GM21367 (cell line): ENCODE data around the gene AKAP13.
A peak's percentile ranks its signal among the peaks of the same experiment; 100 is the strongest.

Experiments used
- ATAC-seq: cut with Tn5 transposase; IDR thresholded peaks from one replicate; pipeline ENCODE4 v1.9.1; 2021; ENCODE audit not compliant: unreplicated experiment

Gene AKAP13

DNA sequence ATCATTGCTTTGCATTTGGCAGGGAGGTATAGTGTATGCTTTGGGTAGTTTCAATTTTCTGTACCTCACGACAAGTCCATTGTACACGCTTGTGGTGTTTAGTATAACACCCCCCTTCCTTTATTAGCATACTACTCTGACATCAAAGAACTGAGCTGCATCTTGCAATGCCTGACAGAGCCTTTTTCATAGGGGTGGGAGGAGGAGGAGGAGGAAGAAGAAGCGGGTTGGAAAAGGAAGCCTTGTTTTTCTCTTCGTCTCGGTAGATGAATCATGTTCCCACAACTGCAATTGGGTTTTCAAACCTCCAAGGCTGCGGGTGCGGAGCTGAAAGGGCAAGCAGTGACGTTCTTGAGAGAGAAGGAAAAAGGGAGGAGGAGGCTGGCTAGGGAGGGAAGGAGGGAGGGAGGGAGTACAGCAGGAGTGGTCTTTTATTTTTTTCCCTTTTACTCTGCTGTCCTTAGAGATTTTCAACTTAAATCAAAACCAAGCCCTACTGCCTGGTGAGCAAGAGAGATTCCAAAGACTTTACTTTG lies 238.6 kb downstream of the AKAP13 start:
- peak; percentile 52 for ATAC-seq

DNA sequence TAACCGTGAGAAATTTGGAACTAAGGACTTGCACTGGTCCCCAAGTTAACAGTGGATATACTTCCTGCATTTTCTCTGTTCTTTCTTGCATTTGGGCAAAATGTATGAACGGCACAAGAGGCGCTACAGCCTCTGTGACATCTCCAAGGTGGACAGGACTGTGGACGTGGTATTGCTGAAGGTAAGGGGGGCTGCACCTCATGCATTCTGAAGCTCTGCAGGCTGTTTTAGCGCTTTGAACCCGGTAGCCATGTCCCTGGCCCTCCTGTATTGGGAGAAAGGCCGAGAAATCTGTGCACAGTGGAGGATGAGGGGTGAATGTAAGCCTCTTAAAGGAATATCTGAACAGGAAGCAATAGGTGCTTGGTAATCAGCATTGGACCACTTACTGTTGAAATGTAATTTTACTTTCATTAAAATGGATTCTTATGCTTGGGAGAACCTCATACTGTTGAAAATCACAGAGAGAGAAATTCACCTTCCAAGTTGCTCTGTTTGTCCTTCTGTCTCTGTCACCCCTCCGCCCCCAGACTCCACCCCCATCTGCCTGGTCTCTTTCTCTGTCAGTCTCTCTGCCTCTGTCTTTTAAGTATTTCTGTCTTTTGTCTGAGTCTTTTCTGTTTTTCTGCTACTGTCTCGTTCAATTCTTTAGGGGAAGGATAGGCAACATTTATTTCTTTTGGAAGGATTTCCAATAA lies 239.7 kb downstream of the AKAP13 start:
- no peak for ATAC-seq

DNA sequence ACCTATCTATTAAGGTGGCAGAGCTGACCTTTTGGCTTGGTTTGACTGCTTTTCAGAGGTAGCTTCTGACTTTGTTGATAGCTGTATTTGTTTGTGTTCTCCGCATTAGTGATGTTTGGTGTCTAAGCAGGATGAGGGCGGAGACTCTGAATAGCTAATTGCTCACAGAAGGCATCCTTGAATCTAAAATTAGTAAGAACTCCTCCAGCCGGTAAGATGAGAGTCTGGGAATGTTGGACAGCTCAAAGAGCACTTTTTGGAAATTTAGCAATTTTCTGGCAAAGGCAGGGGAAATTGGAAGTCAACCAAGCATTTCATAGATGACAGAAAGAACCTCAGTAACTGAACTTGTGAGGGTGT lies 240.3 kb downstream of the AKAP13 start:
- no peak for ATAC-seq

DNA sequence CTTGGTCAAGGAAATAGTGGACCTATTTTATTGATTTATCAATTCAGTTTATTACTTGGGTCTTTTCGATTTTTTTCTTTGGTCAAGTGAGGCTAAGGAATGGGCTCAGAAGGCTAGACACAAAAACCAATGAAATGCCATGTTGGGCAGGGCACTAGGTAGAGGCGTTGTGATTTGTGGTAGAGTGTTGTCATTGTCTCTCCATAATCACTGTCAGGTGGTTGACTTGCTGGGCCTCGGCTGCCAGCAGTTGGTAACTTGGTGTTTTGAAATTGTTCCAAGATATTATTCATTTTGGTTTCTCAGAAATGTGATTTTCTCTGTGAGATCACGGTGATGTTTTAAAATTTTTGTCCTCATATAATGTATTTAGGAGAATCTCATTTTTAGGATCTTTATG lies 240.7 kb downstream of the AKAP13 start:
- no peak for ATAC-seq

DNA sequence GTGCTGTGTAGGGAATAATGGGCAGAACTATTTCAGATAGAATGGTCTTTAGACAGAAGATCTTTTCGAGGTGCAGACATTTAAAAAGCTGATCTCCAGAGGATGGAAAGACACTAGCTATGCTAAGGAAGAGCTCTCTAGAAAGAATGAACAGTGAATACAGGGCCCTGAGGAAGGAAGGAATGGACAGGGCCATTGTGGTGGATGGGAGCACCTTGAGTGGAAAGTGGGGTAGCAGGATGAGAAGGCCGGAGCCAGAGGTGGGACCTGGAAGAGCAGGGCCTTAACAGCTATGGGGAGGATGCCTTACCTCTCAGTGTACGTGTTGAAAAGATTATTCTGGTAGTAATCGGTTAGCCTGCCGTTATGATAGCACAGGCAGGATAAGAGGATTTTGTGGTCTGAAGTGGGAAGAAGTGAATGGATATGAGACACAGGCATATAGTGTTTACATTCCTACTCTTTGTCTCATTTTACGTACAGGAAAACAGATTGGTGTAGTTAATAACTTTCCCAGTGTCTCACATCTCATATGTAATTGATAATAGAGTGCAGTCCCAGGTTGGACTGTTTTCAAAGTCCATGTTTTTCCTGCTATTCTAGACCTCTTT lies 241.9 kb downstream of the AKAP13 start:
- no peak for ATAC-seq

DNA sequence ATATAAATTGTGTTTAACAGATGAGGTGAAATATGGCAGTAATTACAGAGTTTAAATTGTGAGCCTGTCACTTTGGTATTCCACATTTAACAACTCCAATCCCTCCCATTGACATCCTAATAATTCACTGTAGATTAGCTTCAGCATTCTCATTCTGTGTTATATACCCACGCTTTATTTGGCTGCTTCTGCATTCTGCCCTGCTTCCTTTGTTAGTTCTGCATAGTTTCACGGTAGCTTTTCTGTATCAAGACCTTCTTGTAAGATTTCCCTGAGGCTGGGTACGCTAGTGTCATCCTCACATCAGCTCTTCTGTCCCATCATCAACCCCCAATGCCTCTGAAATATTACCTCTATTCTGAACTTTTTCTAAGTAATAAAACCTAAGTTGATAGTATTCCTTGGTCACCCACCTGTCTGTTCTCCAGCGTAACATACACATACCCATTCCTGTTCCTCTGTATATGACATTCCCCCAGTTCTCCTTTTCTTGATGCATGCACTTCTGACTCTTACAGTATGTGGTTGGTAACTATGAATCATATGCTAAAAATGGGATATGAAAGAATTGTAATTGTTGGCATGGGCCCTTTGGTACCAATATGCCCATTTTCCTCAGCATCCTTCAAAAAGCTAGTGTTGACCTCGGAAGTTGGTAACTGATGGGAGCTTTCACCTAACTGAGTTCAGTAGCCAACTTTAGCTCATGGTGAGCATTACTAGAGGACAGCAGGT lies 243.1 kb downstream of the AKAP13 start:
- no peak for ATAC-seq

DNA sequence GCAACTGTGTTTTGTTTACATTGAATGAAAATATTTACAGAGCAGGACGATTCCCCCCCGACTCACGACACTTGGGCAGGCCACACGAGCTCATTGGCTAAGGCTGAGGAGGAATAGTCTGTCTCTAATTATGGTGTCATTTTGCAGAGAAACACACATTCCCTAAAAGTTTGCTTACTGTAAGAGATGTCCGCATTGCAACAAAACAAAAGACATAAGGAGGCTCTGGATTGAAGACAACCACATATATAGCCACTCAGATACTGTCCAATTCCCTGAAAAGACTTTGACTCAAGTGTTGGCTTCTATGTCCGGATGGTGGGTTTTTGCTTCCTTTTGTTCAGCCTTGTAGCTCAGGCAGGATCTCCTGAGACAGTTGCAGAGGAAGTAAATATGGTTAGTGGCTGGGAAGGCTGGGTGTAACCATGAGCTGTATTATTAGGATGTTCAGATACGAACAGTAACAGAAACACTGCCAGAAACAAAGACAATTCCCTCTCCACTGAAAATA lies 243.9 kb downstream of the AKAP13 start:
- ATAC-seq = no peak

DNA sequence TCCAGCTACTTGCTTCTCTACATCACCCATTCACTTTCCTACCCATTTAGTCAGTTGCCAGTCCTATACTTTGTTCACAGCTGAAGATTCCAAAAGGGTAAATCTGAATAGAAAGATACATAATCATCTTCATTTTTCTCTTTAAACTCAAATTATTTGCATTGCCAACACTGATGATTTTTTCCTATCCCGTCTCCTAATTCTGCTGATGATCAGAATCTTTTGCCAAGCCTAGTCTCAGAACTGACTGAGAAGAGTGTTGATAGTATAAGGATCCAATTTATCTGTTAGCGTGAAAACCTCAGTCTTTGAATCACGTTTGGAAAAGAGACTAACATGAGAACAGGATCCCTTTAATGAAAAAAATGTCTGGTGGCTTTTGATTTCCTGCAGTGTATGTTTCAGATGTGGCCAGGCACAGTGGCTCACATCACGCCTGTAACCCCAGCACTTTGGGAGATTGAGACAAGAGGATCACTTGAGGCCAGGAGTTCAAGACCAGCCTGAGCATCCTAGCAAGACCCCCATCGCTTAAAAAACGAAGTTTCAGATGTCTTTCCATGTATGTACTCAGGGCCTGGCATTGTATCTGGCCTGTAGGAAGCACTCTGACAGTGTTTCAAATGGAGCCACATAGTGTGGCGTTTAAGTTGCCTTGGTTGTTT lies 244.9 kb downstream of the AKAP13 start:
- no peak for ATAC-seq

DNA sequence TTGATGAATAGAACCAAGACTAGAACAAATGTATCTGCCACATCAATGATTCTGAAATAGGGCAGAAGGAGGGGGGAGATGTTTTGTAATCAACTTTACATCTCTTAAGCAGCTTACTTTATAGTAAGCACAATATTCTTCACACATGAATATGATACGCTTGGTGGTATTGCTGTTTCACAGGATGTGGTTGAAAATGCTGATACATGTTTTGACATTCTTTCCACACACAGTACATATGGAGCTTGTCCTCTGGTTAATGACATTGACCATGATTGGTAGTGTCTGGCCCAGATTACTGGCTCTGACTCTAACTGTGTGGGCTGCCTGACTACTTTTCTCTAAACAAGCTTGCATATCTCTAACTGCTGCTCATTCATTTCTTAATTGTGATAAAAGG lies 245.5 kb downstream of the AKAP13 start:
- peak; percentile 68 for ATAC-seq

DNA sequence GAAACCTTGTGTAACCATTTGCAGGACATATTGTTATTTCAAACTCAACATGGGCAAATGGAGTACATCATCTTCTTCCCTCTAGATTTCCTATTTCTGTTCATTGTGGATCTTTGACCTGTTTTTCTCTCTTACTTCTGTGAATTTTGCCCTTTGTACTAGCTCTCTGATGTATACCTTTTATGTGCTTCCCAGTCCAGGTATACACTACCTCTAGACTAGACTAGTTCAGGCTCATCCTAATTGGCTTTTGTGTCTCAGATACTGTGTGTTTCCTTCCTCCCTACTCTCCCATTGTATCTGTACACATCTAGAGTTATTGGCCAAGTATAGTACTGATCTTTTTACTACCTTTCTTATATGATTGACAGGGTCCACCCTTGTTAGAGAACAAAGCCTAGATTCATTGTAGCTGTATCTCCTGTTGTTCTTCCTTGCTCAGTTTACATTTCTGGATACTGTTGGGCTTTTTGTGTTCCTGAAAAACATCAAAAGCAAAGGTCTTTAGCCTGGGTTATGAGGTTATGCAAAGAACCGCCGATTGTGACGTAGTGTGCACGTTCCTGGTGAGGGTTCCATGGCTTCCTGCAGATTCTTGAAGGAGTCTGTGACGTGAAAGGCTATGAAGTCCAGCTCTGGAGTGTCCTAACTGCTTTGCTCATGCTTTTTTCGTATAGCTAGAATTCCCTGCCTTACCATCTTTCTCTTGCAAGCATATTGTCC lies 247.0 kb downstream of the AKAP13 start:
- no peak for ATAC-seq

DNA sequence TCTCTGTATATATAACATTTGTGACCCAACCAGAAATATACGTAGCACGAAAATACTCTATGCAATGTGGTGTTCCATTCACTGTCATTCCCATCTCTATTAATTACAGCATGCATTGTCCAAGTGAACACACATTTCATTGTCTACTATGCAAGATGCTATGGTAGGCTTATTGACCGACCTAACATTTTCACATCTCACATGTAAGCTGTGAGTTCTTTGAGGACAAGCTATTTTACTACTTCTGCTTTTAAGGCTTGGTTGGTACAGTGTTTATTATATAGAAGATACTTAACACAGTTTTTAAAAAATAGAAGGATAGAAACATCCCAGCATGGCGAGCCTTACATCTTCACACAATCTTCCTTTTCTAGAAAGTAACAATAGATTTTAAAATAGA lies 249.9 kb downstream of the AKAP13 start:
- ATAC-seq = no peak

DNA sequence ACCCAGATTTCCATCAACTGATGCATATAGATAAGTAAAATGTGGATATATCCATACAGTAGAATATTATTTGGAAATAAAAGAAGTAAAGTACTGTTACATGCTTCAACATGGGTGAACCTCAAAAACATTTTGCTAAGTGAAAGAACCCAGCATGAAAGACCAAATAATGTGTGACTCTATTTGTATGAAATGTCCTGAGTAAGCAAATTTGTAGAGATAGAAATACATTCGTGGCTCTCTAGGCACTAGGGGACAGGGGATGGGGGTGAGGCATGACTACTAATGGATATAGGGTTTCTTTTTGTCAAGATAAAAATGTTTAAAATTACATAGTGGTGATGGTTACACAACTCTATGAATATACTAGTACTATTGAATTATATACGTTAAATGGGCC lies 250.6 kb downstream of the AKAP13 start:
- no peak for ATAC-seq

DNA sequence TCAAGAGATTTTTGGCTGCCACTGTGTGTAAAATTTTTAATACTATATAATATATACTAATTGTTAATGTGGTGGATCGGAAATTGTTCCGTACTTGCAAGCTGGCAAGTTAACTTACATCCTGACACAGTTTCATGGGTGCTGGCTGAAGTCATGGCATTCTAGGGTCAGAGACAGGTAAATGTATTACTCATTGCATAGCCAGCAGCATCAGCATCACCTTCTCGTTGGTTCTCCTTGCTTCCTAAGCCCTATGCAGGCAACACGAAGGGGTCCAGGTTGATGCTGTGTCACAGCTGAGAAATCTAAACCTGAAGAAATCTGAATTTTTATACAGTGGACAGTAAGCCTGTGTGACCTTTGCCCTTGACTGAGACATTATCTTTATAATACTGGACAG lies 251.6 kb downstream of the AKAP13 start:
- ATAC-seq = no peak

DNA sequence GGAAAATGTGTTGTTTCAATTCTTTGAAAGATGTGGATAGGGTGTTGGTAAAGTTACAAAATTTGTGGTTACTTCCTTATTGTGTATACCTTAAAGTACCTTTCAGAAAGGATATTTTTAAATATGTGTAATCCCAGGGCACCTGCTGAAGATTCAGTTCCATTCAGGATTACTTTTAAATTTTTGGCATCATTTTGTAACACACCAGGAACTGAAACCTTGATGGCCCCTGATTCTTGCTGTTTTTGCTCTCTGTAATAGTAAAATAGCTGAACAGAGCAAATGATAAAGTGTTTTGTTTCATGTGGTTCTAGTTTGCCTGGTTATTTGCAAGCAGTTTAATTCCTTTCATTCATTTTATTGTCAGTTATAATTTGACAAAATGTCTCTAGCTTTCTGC lies 253.5 kb downstream of the AKAP13 start:
- no peak for ATAC-seq

DNA sequence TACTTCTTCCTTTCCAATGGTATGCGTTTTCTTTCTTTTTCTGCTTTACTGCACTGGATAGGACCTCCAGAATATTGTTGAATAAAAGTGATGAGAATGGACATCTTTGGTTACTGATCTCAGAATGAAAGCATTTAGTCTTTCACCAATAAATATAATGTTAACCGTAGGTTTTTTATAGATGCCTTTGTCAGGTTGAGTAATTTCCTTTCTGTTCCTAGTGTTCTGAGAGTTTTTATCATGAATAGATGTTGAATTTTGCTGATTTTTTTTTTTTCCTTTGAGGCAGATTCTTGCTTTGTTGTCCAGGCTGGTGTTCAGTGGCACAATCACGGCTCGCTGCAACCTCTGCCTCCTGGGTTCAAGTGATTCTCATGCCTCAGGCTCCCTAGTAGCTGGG lies 255.9 kb downstream of the AKAP13 start:
- ATAC-seq = no peak

DNA sequence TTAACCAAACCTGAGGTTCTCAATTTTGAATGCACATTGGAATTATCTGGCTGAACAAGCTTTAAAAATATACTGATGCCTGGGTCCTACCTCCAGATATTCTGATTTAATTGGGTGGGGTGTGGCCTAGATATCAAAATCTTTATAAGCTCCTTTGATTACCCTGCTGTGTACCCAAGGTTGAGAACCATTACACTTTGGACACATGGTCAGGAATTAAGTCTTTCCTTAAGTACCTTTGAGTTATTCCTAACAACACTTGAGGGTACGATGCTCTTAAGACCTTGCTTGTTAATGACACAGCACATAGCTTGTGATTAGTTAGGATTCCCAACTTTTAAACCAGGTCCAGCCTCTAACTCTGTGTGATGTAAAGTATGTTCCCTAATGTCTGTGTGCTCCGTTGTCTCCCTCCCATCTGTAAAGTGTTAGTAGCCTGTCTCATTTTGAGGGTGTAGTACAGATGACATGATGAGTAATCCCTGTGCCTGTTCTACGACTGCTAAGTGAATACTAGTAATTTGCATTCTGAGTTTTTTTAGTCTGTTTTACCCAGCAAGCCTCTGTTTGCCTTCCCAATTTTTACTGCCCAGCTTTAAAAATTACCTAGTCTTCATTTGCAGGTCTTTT lies 259.5 kb downstream of the AKAP13 start:
- peak; percentile 81 for ATAC-seq

DNA sequence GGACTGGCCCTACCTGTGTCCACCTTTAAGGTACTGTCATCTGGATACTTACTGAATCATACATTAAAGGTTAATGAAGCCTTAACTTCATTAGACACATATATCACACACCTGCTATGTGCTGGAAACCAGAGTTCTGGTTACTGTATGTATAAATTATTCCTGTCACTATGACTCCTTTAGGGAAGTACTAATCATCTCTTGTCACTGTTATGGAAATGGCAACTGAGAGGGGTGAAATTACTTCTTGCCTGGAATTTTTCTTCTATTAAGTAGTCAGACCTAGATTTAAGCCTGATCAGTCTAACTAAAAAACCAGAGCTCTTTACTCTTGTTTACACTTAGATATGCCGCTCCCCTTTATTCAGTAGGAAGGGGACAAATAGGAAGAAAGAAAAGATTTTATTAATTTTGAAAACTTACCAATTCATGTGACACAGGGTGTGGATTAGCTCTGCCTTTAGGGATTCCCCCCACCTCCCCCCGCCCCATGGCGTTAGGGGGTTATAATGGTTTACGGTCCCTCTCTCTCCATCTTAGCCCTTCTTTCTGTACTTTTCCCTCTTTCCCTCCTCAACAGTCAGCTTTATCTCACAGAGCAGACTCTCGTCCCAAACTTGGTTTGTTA lies 261.8 kb downstream of the AKAP13 start:
- ATAC-seq = no peak

DNA sequence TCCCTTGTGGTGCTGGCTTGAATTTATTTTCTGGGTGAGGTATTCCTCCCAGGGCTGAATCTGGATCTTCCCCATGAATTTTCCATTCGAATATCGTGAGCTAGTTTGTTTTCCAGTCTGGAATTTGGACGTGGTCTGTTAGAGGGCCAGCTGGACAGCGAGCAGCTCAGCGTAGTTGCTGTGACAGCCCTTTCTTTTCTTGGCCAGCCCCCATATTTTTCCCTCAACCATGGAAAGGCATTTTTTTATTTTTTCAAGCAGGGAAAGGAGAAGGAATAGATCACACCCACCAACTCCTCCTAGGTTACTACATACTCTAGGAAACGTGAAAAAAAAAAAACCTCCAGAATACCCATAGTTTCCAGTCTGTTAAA lies 262.3 kb downstream of the AKAP13 start:
- no peak for ATAC-seq

DNA sequence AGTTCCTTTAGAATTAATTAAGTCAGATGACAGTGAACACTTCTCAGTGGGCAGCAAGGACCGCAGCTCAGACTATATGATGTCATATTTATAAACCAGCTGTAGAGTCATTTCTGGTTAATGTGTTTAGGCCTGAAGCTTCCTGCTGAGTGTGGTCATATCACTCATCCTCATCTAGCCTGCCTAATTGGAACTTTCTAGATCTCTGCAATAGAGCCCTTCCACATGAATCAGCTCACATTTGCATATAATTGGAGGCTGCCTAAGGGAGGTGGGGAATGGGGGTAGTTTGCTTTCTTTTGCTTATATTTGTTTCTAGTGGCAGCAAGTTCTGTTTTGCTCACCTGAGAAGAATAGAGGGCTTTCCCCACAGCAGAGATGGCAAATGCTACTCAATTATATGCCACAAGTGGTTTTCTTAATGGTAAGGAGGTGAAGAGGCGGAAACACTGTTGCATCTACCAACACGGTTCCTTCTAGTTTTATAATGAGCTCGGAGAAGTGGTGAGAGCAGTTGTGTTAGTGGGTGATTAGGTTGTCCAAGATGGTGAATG lies 266.2 kb downstream of the AKAP13 start:
- peak; percentile 64 for ATAC-seq

DNA sequence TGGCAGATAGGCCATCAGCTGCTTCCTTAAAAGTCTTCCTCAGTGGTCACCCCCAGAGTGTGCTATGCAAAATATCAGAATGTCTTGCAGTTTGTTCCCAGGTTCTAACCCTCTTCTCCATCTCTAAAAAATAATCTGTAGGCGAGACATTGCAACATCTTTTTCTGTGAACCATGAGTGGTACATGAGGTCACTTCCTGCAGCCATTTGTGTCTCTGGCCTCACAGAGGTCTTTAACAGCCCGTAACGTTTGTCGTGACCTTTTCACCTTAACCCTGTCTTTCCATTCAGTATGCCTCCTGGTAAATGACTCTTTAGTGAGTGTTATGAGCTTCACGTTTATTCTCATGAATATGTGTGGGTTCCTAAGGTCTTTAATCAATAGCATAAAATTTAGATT lies 269.0 kb downstream of the AKAP13 start:
- ATAC-seq = no peak
